ENCODE data around the gene KCNAB1.

DNA sequence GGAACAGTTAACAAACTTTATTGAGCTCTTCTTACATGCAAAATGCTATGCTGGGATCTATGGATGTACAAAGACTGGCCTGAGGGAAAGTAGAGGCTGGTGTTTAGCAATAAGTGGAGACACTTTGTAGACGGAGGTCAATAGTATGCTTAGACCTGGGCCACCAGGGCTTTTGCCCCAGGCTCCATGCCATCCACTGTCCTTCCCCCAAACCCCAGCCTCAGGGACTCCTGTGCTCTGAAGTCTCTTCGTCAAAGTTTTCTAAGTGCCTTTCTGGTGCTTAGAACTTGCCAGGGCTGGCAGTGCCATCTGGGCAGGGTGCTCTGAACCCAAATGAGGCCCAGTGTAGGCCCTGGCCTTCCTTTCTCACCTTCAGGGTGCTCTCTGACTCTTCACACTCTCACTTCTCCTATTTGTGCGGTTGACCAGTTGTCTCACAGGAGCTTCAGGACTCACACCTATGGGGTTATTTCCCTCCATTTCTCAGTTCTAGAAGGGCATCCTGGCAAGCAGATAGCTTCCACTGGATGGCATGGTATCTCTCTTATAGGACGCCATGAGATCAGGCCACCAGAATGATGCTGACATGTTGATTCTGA, 21.8 kb upstream of the KCNAB1 start:
- TF ChIP-seq, protein P1, sequence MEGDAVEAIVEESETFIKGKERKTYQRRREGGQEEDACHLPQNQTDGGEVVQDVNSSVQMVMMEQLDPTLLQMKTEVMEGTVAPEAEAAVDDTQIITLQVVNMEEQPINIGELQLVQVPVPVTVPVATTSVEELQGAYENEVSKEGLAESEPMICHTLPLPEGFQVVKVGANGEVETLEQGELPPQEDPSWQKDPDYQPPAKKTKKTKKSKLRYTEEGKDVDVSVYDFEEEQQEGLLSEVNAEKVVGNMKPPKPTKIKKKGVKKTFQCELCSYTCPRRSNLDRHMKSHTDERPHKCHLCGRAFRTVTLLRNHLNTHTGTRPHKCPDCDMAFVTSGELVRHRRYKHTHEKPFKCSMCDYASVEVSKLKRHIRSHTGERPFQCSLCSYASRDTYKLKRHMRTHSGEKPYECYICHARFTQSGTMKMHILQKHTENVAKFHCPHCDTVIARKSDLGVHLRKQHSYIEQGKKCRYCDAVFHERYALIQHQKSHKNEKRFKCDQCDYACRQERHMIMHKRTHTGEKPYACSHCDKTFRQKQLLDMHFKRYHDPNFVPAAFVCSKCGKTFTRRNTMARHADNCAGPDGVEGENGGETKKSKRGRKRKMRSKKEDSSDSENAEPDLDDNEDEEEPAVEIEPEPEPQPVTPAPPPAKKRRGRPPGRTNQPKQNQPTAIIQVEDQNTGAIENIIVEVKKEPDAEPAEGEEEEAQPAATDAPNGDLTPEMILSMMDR (conservative IDR thresholded peaks at IDR 0.05; ENCODE audit: low read length): no peak
- no peak for TF ChIP-seq EZH2phosphoT487 (IDR thresholded peaks at IDR 0.05; ENCODE audit: borderline replicate concordance)

All from Loucy (cell line).